ENCODE results near the gene MYOT.

GRCh38 chr5:137826067-137826466, 41.6 kb upstream of the MYOT start:
- TF ChIP-seq, protein P1, sequence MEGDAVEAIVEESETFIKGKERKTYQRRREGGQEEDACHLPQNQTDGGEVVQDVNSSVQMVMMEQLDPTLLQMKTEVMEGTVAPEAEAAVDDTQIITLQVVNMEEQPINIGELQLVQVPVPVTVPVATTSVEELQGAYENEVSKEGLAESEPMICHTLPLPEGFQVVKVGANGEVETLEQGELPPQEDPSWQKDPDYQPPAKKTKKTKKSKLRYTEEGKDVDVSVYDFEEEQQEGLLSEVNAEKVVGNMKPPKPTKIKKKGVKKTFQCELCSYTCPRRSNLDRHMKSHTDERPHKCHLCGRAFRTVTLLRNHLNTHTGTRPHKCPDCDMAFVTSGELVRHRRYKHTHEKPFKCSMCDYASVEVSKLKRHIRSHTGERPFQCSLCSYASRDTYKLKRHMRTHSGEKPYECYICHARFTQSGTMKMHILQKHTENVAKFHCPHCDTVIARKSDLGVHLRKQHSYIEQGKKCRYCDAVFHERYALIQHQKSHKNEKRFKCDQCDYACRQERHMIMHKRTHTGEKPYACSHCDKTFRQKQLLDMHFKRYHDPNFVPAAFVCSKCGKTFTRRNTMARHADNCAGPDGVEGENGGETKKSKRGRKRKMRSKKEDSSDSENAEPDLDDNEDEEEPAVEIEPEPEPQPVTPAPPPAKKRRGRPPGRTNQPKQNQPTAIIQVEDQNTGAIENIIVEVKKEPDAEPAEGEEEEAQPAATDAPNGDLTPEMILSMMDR (IDR thresholded peaks at IDR 0.05; ENCODE audit: borderline replicate concordance, extremely low read depth, low read length, poor library complexity, severe bottlenecking) = no peak
- TF ChIP-seq EZH2 (IDR thresholded peaks at IDR 0.05; ENCODE audit: borderline replicate concordance, low read depth, low read length, severe bottlenecking) = no peak

All from DND-41 (cell line).